ENCODE data around the gene DNMT3A.

Gene DNMT3A

DNA sequence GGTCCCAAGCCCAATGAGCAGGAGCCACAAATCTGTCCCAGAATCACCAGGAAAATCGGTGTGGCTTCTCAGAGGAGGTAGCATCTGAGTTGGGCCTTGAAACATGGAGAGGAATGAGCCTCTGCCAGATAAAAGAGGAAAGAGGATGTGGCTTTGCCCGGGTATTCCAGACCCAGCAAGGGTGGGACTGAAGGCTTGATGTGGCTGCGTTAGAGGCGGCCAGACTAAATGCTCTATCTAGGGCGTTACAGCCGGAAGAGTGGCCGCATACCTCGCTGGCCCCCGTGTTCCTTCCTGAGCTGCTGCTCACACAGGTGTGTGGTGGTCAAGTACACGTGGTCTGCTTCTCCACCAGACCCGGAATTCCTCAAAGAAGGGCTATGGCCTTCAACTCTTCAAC, 139.4 kb downstream of the DNMT3A start:
- DNase-seq (ENCODE audit: low read depth), result no peak

DNA sequence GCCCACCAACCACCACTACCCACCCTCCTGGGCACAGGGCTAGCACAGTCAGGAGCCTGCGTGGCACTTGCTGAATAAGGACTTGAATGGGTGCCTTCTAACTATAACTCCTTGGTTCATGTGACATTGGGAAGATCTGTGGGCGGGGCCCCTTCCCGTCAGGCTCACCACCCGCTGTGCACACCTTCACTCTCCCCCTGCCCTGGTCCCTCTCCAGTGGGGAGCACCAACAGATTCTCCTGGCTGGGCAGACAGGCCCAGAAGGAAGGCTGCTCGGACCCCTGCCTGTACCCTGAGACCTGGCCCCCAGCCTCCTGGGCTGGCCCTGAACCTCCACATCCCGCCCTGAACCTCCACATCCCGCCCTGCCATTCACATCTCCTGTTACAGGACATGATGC, 139.9 kb downstream of the DNMT3A start:
- no peak for DNase-seq (ENCODE audit: low read depth)

DNA sequence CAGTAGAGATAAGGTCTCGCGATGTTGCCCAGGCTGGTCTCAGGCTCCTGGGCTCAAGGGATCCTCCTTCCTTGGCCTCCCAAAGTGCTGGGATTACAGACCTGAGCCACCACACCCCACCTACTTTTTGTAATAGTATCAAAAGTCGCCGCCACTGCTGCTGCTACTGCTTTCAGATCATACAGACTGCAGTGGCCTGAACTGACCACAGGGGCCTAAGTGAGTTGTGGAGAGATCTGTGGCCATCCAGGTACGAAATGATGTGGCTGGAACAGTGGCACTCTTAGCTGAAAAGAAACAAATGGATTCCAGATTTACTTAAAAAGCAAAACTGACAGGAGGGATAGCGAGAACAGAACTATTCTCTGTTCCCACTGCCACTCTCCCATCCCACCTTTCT, 140.5 kb downstream of the DNMT3A start:
- no peak for DNase-seq (ENCODE audit: low read depth)

DNA sequence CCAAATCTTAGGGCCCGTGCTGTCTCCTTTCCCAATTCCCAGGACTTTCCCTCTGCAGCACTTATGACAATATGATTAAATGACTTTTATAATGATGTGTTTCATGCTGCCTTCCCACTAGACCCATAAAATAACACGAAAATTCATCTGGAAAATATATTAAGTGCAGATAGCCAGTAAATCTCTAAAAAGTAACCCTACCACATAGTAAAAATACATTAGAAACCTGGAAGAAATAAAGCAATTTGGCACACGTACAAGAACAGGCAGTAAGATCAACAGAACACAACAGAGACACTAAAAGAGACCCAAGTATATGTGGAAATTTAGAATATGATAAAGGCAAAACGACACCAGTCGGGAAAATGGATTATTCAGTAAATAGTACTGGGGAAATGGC, 143.1 kb downstream of the DNMT3A start:
- DNase-seq (ENCODE audit: low read depth), result no peak

DNA sequence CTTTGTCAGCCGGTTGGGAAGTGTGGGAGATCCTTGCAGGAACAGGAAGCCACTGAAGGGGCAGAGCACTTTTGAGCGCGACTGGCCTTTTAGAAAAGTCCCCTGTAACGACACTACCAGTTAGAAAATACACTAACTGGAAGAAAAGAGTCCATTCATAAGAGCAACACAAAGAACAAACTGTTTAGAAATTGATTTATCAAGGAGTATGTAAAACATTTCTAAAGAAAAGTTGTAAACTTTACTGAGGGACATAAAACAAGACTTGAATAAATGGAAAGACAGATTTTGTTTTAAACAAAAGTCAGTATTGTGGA, 143.6 kb downstream of the DNMT3A start:
- DNase-seq (ENCODE audit: low read depth), result no peak

DNA sequence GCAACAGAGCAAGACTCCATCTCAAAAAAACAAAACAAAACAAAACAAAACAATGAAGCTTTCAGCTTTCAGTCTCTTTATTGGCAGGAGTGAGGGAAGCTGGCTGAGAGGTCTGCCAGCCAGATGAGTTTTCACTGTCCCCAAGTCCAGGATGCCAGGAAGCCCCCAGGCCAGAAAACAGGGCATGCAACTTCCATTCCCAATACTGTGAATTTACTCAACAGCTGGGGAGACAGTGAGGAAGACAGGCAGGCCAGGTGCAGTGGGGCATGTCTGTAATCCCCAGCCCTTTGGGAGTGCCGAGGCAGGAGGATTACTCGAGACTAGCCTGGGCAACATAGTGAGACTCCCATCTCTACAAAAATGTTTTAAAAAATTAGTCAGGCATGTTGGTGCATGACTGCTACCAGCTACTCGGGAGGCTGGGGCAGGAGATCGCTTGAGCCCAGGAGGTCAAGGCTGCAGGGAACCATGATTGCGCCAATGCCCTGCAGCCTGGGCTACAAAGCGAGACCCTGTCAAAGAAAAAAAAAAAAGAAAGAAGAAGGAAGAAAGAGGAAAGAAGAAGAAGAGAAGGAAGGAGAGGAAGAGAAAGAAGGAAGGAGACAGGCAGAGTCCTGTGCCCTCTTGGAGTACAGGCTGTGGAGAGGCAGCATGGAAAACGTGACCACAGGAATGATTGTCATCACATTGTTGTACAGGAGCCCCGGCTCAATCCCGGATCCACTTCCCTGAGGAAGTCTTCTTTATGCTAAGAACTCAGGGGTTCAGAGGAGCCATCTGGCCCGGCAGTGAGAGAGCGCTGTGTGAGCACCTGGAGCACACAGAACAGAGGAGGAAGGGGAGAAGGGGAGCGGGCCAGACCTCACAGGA, 144.2 kb downstream of the DNMT3A start:
- DNase-seq (ENCODE audit: low read depth), result no peak

DNA sequence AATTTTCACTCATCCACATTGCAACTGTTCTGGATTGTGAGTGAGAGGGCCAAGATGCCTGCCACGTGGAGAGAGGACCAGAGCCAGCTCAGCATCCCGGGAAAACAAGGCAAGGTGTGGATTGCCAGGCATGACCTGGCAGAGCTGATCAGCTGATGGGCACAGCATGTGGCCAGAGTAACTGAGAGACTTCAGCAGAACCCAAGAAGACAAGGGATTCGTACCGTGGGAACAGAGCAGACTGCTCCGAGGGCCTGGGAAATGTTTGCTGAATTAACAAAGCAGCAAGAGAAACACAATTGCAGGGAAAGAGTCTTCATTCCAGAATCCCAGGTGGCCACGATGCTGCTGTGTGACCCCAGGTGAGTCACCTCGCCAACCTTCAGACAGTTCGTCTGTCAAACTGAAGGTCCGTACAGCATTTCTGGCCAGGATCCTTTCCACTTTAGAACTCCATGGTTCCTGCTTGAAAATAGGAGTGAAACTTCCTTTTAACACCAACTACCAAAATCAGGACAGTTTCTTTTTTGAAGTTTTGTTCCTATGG, 147.1 kb downstream of the DNMT3A start:
- DNase-seq (ENCODE audit: low read depth), result no peak

DNA sequence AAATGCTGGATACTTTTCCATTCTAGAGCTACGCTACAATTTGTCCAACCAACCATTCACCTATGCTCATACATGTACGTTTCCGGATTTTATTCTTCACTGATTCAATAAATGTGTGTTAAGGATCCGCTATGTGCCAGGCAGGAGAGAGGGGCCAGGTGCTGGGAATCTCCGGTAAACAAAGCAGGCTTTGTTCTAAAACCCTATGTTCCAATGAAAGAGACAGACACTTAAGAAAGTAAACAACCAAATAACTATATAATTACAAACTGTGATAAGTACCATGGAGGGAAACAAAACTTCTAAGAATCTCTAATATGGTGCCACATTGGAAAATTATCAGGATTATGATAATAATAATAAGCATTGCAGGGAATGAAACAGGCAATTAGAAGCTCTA, 151.2 kb downstream of the DNMT3A start:
- DNase-seq (ENCODE audit: low read depth), result no peak

DNA sequence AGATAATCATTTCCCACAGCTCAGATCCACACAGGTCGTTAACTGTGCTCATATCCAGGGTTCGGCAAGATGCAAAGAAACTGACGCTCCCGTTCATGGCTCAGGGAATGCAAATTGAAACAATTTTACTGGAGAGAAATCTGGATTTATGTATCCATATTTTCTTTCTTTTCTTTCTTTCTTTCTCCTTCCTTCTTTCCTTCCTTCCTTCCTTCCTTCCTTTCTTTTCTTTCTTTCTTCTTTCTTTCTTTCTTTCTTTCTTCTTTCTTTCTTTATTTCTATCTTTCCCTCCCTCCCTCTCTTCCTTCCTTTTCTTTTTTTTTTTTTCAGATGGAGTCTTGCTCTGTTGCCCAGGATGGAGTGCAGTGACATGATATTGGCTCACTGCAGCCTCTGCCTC, 153.3 kb downstream of the DNMT3A start:
- no peak for DNase-seq (ENCODE audit: low read depth)

DNA sequence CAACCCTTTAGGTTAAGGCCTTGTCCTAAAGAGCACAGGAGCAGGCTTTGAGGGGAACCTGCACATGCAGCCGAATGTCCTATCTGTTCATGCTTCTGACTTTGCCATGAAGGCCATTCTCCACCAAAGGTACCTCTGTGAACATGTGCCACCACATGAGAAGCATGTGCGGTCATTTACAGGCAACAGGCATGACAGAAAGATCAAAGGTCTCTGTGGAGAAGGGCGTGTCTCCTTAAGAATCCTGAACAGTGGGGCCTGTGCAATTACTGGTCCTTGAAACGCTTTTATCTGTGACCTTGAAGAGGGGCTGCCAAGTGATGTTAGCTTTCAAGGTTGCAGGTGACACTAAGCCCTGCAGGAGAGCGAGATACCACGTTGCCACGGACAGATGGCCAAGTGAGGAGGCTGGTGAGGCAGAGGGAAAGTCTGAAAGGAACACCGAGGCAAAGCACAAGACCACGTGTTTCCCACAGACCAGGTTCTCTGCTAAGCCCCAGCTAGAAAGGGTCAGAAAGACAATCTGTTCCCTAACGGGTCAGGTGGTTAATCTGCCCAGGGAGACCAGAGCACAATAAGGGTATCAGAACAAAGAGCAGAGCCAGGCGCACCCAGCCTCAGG, 153.9 kb downstream of the DNMT3A start:
- DNase-seq (ENCODE audit: low read depth), result no peak

DNA sequence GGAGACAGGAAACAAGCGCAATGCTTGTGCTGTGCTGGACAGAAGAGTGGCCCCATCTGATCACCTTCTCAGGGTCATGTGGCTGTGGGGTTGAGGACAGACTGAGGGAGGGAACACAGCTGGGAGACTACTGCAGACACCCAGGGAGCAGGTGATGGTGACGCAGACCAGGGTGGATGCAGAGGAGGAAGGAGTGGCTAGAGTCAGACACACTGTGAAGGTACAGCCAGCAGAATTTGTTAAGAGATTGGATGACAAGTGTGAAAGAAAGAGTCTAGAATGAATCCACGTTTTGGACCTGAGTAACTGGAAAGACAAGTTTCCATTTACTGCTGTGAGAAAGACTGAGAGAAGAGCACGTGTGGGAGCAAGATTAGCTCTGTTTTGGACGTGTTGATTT, 157.5 kb downstream of the DNMT3A start:
- no peak for DNase-seq (ENCODE audit: low read depth)

DNA sequence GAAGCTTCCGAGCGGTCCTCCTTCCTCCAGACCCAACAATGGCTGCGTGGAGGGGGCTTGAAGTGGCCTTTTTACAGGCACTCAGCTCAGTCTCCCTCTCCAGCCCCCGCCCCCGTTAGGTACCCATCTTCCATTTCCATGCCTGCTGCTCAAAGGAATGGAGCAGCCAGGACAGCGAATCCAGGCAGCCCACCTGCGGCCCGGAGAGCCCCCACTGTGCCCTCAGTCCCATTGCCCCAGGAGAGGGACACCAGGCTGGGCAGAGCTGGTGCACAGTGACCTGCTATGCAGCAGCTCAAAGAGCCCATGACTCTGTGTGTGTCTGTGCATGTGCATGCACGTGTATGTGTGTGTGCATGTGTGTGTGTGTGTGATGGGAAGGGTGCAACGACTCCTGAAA, 162.7 kb downstream of the DNMT3A start:
- DNase-seq (ENCODE audit: low read depth), result no peak
